ENCODE measurements around the gene EEF1A1.

DNA sequence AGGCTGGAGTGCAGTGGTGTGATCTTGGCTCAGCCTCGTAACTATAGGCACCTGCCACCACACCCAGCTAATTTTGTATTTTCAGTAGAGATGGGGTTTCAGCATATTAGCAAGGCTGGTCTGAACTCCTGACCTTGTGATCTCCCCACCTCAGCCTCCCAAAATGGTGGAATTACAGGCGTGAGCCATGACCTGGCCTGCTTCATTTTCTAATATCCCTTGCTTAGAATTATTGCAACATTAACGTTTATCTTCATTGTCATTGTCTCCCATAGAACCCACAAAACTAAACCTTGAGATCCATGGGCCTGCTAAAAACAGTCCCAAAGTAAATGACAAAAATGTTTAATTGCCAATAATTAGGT lies 6.1 kb downstream of the EEF1A1 start:
- TF ChIP-seq, protein P1, sequence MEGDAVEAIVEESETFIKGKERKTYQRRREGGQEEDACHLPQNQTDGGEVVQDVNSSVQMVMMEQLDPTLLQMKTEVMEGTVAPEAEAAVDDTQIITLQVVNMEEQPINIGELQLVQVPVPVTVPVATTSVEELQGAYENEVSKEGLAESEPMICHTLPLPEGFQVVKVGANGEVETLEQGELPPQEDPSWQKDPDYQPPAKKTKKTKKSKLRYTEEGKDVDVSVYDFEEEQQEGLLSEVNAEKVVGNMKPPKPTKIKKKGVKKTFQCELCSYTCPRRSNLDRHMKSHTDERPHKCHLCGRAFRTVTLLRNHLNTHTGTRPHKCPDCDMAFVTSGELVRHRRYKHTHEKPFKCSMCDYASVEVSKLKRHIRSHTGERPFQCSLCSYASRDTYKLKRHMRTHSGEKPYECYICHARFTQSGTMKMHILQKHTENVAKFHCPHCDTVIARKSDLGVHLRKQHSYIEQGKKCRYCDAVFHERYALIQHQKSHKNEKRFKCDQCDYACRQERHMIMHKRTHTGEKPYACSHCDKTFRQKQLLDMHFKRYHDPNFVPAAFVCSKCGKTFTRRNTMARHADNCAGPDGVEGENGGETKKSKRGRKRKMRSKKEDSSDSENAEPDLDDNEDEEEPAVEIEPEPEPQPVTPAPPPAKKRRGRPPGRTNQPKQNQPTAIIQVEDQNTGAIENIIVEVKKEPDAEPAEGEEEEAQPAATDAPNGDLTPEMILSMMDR (IDR thresholded peaks at IDR 0.05): no peak
- TF ChIP-seq RFX5 (IDR thresholded peaks at IDR 0.05; ENCODE audit: low read length): no peak
- TF ChIP-seq FOSL2 (IDR thresholded peaks at IDR 0.05; ENCODE audit: borderline replicate concordance, low read depth): no peak
- TF ChIP-seq, protein P2, sequence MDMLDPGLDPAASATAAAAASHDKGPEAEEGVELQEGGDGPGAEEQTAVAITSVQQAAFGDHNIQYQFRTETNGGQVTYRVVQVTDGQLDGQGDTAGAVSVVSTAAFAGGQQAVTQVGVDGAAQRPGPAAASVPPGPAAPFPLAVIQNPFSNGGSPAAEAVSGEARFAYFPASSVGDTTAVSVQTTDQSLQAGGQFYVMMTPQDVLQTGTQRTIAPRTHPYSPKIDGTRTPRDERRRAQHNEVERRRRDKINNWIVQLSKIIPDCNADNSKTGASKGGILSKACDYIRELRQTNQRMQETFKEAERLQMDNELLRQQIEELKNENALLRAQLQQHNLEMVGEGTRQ (IDR thresholded peaks at IDR 0.05; ENCODE audit: borderline replicate concordance, low read depth, low read length): no peak
- TF ChIP-seq RAD21 (IDR thresholded peaks at IDR 0.05; ENCODE audit: low read length): no peak
- no peak; the same call in 1 of the 2 replicates for TF ChIP-seq POLR2AphosphoS5 (IDR thresholded peaks at IDR 0.05; ENCODE audit: low read depth, low read length)
- no peak for TF ChIP-seq SIN3A (IDR thresholded peaks at IDR 0.05; ENCODE audit: borderline replicate concordance, low read depth, low read length)
